ENCODE results near the gene ELOVL6. TPM values are rescaled to one million over a fixed set of nuclear protein-coding genes. Genes with fewer than 3 reads are reported as not detected.
"Not testable (repeated sequence)": the region's sequence is repeated elsewhere in the genome, so short reads cannot be mapped to it uniquely, and the experiment has no call there.

The ELOVL6 gene
- total RNA-seq, 2 experiments from 2014 or later: 1.6 to 2.9 TPM

DNA sequence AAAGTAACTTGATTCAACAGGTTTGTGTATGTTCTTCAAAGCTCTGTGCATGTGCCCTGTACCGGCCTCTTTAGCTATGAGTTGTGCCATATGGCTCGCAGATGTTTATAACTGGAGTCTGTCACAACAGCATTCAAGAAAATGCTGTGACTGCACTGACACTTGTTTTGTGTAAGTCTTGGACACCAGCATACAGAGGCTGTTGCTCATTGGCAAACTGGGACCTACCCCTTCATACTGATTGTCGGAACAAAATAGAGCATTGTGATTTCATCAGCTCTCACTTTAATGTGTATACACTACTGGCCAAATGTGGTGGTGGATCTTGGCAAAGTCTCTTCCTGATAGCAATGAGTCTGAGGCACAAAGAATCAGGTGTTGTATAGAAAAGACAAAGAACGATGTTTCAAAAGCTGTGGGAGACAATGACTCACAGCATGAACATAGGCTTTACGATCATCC, 151.8 kb downstream of the ELOVL6 start:
- DNase-seq (no peak), ATAC-seq (ENCODE audit: poor library complexity) (no peak)
- no peaks in the 10 kb centered on the region for H3K36me3 ChIP-seq (ENCODE audit: insufficient read depth, low read length)
- TF ChIP-seq, protein P1, sequence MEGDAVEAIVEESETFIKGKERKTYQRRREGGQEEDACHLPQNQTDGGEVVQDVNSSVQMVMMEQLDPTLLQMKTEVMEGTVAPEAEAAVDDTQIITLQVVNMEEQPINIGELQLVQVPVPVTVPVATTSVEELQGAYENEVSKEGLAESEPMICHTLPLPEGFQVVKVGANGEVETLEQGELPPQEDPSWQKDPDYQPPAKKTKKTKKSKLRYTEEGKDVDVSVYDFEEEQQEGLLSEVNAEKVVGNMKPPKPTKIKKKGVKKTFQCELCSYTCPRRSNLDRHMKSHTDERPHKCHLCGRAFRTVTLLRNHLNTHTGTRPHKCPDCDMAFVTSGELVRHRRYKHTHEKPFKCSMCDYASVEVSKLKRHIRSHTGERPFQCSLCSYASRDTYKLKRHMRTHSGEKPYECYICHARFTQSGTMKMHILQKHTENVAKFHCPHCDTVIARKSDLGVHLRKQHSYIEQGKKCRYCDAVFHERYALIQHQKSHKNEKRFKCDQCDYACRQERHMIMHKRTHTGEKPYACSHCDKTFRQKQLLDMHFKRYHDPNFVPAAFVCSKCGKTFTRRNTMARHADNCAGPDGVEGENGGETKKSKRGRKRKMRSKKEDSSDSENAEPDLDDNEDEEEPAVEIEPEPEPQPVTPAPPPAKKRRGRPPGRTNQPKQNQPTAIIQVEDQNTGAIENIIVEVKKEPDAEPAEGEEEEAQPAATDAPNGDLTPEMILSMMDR (IDR thresholded peaks at IDR 0.05): no peak
- Mint-ChIP-seq H3K27me3 (peaks cover 10% of the 10 kb centered on the region), H3K36me3 (ENCODE audit: low read depth) (no peaks in the 10 kb centered on the region), H3K9me3 (no peaks in the 10 kb centered on the region), H3K27ac (no peak overlapping the region), H3K4me3 (no peak overlapping the region), H3K4me1 (ENCODE audit: low read depth) (peaks cover 5% of the 10 kb centered on the region)
- no peaks in the 10 kb centered on the region for H3K4me1 ChIP-seq (ENCODE audit: insufficient read depth, low read length)
- no peak overlapping the region for H3K4me3 ChIP-seq (ENCODE audit: low read length)
- ChIA-PET CTCF (interaction anchor here (1.1 kb wide), 1 partner anchor 13 kb away, joined by 3 read pairs; no protein-coding TSS in a partner anchor), POLR2A (no interaction called here)
- no peak overlapping the region for H3K27ac ChIP-seq (ENCODE audit: low read depth in 1 of 2, low read length in 2 of 2)
- H3K9me3 ChIP-seq (ENCODE audit: control insufficient read depth in 1 of 2, insufficient read depth in 1 of 2, low read length in 2 of 2): no peaks in the 10 kb centered on the region
- intact Hi-C loops (cut with DNase I, micrococcal nuclease): no loop called here
- H3K27me3 ChIP-seq (ENCODE audit: control insufficient read depth in 1 of 2, insufficient read depth in 2 of 2, low read length in 2 of 2): peaks cover 0 to 3% of the 10 kb centered on the region in 2 experiments

DNA sequence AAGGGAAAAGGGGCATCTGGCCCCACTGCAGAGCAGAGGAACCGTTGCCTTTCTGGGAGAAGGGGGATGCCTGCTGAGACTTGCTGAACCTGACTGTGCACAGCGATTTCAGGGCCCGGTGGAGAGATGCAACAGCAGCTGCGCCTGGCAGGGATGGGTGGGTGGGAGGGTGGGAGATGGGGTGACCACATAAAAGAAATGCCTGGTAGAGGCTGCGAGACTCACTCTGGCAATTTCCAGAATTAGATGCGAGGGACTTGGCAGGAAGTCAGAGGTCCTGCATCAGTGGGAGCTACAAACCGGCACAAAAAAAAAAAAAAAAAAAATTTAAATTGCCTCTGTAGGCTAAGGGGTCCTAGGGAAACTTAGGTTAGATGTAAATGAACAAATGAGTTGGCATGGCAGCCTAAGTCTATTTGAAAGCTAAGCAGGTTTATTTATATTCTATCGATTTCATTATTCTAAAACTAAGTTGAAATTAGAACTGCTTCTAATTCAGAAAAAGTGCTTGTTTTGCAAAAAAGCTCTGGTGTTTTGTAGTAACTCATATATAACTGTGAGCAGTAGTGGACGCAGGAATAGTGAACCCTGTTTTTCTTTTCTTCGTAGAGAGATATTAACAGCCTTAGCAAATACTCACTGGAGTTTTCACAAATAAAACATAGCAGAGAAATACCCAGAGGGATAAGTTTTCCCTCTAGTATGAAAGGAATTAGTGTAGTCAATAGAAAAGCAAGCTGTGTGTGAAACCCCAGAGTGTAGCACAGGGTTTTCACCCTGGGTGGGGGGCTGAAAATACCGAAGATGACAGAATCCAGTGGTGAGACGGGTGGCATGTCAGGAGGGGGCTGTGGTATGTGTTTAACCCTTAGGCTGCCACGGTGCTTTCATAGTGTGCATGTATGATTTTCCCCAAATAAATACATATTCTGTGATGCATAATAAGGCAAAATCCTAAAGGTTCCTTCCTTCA, 155.6 kb downstream of the ELOVL6 start:
- intact Hi-C loops (cut with DNase I, micrococcal nuclease): no loop called here
- CTCF ChIA-PET: no interaction called here
- POLR2A ChIA-PET: interaction anchor here (0.7 kb wide), 1 partner anchor 123 kb away, joined by 4 read pairs; no protein-coding TSS in a partner anchor

DNA sequence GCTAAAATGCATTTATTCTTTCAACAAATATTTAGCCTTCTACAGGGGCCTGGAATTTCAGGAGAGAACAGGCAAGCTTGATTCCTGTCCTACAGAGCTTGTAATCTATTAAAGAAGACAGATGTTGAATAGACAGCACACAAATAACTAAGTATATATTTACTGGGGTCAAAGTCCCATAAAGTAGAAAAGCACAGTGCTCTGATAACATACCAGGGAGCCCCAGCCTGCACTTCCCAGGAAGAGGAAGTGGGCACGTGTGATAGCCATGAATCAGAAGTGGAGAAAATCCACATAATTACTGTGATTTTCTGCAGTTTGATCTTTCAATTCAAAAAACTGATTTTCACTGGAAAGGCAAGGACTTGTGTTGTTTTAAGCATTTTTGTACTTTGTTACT, 156.7 kb downstream of the ELOVL6 start:
- Histone ChIP-seq H3K27me3 (ENCODE audit: control insufficient read depth in 1 of 2, insufficient read depth in 2 of 2, low read length in 2 of 2) (peaks cover 0 to 4% of the 10 kb centered on the region in 2 experiments), H3K36me3 (ENCODE audit: insufficient read depth, low read length) (no peaks in the 10 kb centered on the region), H3K9me3 (ENCODE audit: control insufficient read depth in 1 of 2, insufficient read depth in 1 of 2, low read length in 2 of 2) (no peaks in the 10 kb centered on the region), H3K27ac (ENCODE audit: low read depth in 1 of 2, low read length in 2 of 2) (no peak overlapping the region), H3K4me1 (ENCODE audit: insufficient read depth, low read length) (no peaks in the 10 kb centered on the region), H3K4me3 (ENCODE audit: low read length) (no peak overlapping the region)
- DNase-seq (no peak), ATAC-seq (ENCODE audit: poor library complexity) (no peak)
- Mint-ChIP-seq H3K27ac (no peak overlapping the region), H3K4me1 (ENCODE audit: low read depth) (peaks cover 5% of the 10 kb centered on the region), H3K27me3 (peaks cover 10% of the 10 kb centered on the region), H3K4me3 (no peak overlapping the region), H3K9me3 (no peaks in the 10 kb centered on the region), H3K36me3 (ENCODE audit: low read depth) (no peaks in the 10 kb centered on the region)
- ChIA-PET POLR2A (no interaction called here), CTCF (no interaction called here)
- TF ChIP-seq, protein P1 (IDR thresholded peaks at IDR 0.05): no peak
- intact Hi-C loops (cut with DNase I, micrococcal nuclease): no loop called here

More for the DNA sequence above, 155.6 kb downstream of the ELOVL6 start:
- ATAC-seq (ENCODE audit: poor library complexity): no peak
- Histone ChIP-seq H3K4me3 (ENCODE audit: low read length) (no peak overlapping the region), H3K9me3 (ENCODE audit: control insufficient read depth in 1 of 2, insufficient read depth in 1 of 2, low read length in 2 of 2) (no peaks in the 10 kb centered on the region), H3K36me3 (ENCODE audit: insufficient read depth, low read length) (no peaks in the 10 kb centered on the region), H3K27me3 (ENCODE audit: control insufficient read depth in 1 of 2, insufficient read depth in 2 of 2, low read length in 2 of 2) (peaks cover 0 to 3% of the 10 kb centered on the region in 2 experiments), H3K27ac (ENCODE audit: low read depth in 1 of 2, low read length in 2 of 2) (no peak overlapping the region), H3K4me1 (ENCODE audit: insufficient read depth, low read length) (no peaks in the 10 kb centered on the region)
- TF ChIP-seq, protein P1 (IDR thresholded peaks at IDR 0.05): no peak
- H3K27me3 Mint-ChIP-seq: peaks cover 10% of the 10 kb centered on the region
- H3K36me3 Mint-ChIP-seq (ENCODE audit: low read depth): no peaks in the 10 kb centered on the region
- H3K9me3 Mint-ChIP-seq: no peaks in the 10 kb centered on the region
- no peak overlapping the region for H3K27ac Mint-ChIP-seq
- H3K4me1 Mint-ChIP-seq (ENCODE audit: low read depth): peaks cover 5% of the 10 kb centered on the region
- no peak overlapping the region for H3K4me3 Mint-ChIP-seq
- no peak for DNase-seq

DNA sequence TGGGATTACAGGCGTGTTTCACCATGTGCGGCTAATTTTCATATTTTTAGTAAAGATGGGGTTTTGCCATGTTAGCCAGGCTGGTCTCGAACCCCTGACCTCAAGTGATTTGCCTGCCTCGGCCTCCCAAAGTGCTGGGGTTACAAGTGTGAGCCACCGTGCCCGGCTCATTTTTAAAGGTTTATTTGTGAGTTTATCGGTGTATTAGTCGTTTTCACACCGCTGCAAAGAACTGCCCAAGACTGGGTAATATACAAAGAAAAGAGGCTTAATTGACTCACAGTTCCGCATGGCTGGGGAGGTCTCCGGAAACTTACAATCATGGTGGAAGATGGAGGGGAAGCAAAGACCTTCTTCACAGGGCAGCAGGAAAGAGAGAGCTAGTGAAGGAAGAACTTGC, 159.3 kb downstream of the ELOVL6 start:
- H3K27me3 Mint-ChIP-seq: peaks cover 21% of the 10 kb centered on the region
- H3K4me1 Mint-ChIP-seq (ENCODE audit: low read depth); H3K27ac Mint-ChIP-seq; H3K27ac ChIP-seq (ENCODE audit: low read depth in 1 of 2, low read length in 2 of 2); H3K9me3 ChIP-seq (ENCODE audit: control insufficient read depth in 1 of 2, insufficient read depth in 1 of 2, low read length in 2 of 2); POLR2A ChIA-PET; CTCF ChIA-PET; H3K4me3 ChIP-seq (ENCODE audit: low read length); H3K4me3 Mint-ChIP-seq; intact Hi-C loops (cut with DNase I, micrococcal nuclease); H3K4me1 ChIP-seq (ENCODE audit: insufficient read depth, low read length); DNase-seq; H3K27me3 ChIP-seq (ENCODE audit: control insufficient read depth in 1 of 2, insufficient read depth in 2 of 2, low read length in 2 of 2); ATAC-seq (ENCODE audit: poor library complexity); H3K9me3 Mint-ChIP-seq; H3K36me3 ChIP-seq (ENCODE audit: insufficient read depth, low read length); H3K36me3 Mint-ChIP-seq (ENCODE audit: low read depth): not testable (repeated sequence)
